ENCODE measurements around the gene PSME2. TPM values are rescaled to one million over a fixed set of nuclear protein-coding genes. Genes with fewer than 3 reads are reported as not detected.

PSME2 gene
- total and polyA plus RNA-seq, 2 donors (not counting 3 experiments of a cell fraction or from before 2014, with no cell fraction given): 66.5 to 126 TPM

DNA sequence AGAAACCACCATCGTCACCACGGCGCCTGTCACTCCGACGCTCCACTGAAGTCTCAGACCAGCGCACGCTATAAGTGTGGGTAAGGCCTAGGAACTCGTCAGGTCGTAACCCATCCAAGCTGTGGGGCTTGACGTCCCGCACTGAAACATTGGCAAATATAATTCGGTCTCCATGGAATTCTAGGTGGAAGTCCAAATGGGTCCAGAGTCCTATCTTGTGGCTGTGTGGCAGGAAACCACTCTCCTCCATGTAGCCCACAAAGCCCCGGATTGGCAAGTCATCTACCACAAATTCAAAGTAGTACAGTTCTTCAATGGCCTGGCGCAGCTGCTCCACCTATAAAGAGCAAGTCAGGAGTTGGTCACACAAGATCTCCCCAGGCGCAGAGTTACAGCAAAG is 46.5 kb upstream of the PSME2 start:
- ChIA-PET POLR2A (no interaction called here), CTCF (no interaction called here)
- Histone ChIP-seq H3K4me2 (ENCODE audit: insufficient read depth, low read length) (no peak overlapping the region), H4K20me1 (replicated peaks; ENCODE audit: control insufficient read depth, extremely low read depth, insufficient read depth, low read length) (no peaks in the 10 kb centered on the region), H3K36me3 (ENCODE audit: control insufficient read depth in 2 of 2, extremely low read depth in 1 of 2, insufficient read depth in 2 of 2, low read length in 2 of 2) (peaks cover 5 to 18% of the 10 kb centered on the region in 2 experiments), H3K4me3 (replicated peaks in 1 of 3; ENCODE audit: insufficient read depth in 1 of 3, low read depth in 1 of 3, low read length in 3 of 3) (no peak overlapping the region), H3K9me1 (replicated peaks; ENCODE audit: control insufficient read depth, extremely low read depth, insufficient read depth, low read length) (no peaks in the 10 kb centered on the region), H3K4me1 (ENCODE audit: control insufficient read depth, extremely low read depth, insufficient read depth, low read length) (peaks cover 17% of the 10 kb centered on the region), H3K9ac (replicated peaks; ENCODE audit: extremely low read depth, insufficient read depth, low read length) (no peak overlapping the region), H3K27ac (ENCODE audit: insufficient read depth, low read depth, low read length) (no peak overlapping the region), H3K27me3 (ENCODE audit: control insufficient read depth in 2 of 2, insufficient read depth in 2 of 2, low read length in 2 of 2) (no peaks in the 10 kb centered on the region), H3K79me2 (ENCODE audit: control insufficient read depth, insufficient read depth, low read length) (peaks cover 37% of the 10 kb centered on the region), H3K9me3 (replicated peaks; ENCODE audit: control insufficient read depth, insufficient read depth, low read length) (no peaks in the 10 kb centered on the region), H2AFZ (ENCODE audit: low read depth, low read length) (no peak overlapping the region)
- no peak for FAIRE-seq
- dilution Hi-C loops (cut with MboI; ENCODE audit: extremely low pct_ligation_motif_present, low sequenced_read_pairs) (no loop called here), intact Hi-C loops (cut with micrococcal nuclease) (no loop called here)
- DNase-seq (ENCODE audit: low read depth, low spot score): no peak
- BruUV-seq (replicated peaks): no TSS peak
- TF ChIP-seq CTCF (IDR thresholded peaks at IDR 0.05; ENCODE audit: extremely low read depth in 1 of 2, insufficient read depth in 1 of 2, low read depth in 1 of 2, low read length in 2 of 2) (no peak), JUN (IDR thresholded peaks at IDR 0.05; ENCODE audit: borderline replicate concordance, insufficient read depth, insufficient read length, low read depth) (no peak), POLR2A (IDR thresholded peaks at IDR 0.05; ENCODE audit: low read depth, low read length) (no peak), EZH2 (IDR thresholded peaks at IDR 0.05; ENCODE audit: borderline replicate concordance, low read depth, low read length, severe bottlenecking) (no peak), POLR2AphosphoS5 (IDR thresholded peaks at IDR 0.05; ENCODE audit: insufficient read depth, low read depth, low read length) (no peak), GATA2 (IDR thresholded peaks at IDR 0.05; ENCODE audit: insufficient read depth, insufficient read length, low read depth, low read length) (no peak), FOS (IDR thresholded peaks at IDR 0.05; ENCODE audit: borderline replicate concordance, insufficient read depth, low read length) (no peak), MYC (IDR thresholded peaks at IDR 0.05; ENCODE audit: low read depth, low read length) (no peak)
- TF ChIP-seq, protein P1, sequence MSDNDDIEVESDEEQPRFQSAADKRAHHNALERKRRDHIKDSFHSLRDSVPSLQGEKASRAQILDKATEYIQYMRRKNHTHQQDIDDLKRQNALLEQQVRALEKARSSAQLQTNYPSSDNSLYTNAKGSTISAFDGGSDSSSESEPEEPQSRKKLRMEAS (IDR thresholded peaks at IDR 0.05; ENCODE audit: insufficient read depth, insufficient read length): no peak
